ENCODE results near the gene SYCN. TPM values are rescaled to one million over a fixed set of nuclear protein-coding genes. Genes with fewer than 3 reads are reported as not detected.

SYCN gene
- total and polyA plus RNA-seq, 2 donors from 2014 or later, result not detected

DNA sequence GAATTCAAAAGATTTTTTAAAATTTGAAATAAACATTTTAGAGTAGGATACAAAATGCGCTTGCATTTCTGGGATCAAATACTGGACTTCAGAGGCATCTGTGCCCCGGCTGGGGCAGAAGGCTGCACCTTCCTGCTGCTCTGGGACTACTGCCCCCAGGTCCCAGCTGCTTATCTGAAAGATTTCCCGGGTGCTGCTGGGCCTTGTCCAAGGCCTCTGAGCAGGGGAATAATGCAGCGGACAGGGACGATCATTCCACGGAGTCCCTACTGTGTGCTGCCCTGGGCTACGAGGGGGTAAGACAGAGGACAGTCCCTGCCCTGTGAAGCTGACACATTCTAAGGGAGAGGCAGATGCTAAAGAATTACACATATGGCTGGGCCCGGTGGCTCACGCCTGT, 40.4 kb downstream of the SYCN start:
- Histone ChIP-seq H3K4me3 (ENCODE audit: low read length in 3 of 3) (no peak overlapping the region), H3K9ac (ENCODE audit: low read length in 3 of 3) (no peak overlapping the region), H3K27me3 (ENCODE audit: control insufficient read depth, insufficient read depth, low read length) (no peaks in the 10 kb centered on the region), H3K27ac (ENCODE audit: low read depth in 2 of 2, low read length in 2 of 2) (no peak overlapping the region), H3K36me3 (ENCODE audit: control insufficient read depth in 2 of 3, insufficient read depth in 3 of 3, low read length in 3 of 3) (no peaks in the 10 kb centered on the region), H3K4me1 (ENCODE audit: control insufficient read depth in 2 of 3, insufficient read depth in 2 of 3, low read depth in 1 of 3, low read length in 3 of 3) (peaks cover 0 to 44% (median 14%) of the 10 kb centered on the region in 3 donors), H3K9me3 (ENCODE audit: control insufficient read depth in 2 of 3, insufficient read depth in 1 of 3, low read length in 3 of 3) (no peaks in the 10 kb centered on the region)
- DNase-seq, result no peak
- TF ChIP-seq, protein P1, sequence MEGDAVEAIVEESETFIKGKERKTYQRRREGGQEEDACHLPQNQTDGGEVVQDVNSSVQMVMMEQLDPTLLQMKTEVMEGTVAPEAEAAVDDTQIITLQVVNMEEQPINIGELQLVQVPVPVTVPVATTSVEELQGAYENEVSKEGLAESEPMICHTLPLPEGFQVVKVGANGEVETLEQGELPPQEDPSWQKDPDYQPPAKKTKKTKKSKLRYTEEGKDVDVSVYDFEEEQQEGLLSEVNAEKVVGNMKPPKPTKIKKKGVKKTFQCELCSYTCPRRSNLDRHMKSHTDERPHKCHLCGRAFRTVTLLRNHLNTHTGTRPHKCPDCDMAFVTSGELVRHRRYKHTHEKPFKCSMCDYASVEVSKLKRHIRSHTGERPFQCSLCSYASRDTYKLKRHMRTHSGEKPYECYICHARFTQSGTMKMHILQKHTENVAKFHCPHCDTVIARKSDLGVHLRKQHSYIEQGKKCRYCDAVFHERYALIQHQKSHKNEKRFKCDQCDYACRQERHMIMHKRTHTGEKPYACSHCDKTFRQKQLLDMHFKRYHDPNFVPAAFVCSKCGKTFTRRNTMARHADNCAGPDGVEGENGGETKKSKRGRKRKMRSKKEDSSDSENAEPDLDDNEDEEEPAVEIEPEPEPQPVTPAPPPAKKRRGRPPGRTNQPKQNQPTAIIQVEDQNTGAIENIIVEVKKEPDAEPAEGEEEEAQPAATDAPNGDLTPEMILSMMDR (IDR thresholded peaks at IDR 0.05; ENCODE audit: borderline replicate concordance, extremely low read depth, insufficient read depth), result no peak
- intact Hi-C loops (cut with DNase I), result no loop called here
- no peak for FAIRE-seq

DNA sequence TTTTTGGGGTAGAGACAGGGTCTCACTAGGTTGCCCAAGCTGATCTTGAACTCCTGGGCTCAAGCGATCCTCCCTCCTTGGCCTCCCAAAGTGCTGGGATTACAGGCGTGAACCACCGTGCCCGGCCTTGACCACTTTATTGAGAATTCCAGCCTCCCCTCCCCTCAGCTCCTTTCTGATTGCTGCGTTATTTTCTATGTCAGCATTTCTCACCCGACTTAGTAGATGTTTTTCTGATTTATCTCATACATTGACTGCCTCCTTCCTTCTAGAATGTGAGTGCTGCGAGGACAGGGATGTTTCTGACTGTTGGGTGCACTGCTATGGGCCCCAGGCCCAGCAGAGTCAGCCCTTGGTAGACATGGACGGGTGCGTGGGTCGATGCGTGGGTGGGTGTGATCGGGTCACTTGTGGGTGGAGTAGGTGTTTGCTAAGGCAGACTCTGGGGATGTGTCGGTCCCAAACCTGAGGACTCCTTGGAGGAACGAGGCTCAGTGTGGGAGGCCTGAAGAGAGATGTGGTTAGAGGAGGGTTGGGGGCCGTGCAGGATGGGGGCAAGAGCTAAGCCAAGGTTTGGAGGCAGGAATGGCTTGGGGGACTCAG, 41.5 kb downstream of the SYCN start:
- intact Hi-C loops (cut with DNase I), result no loop called here
- Histone ChIP-seq H3K4me3 (ENCODE audit: low read length in 3 of 3) (no peak overlapping the region), H3K4me1 (ENCODE audit: control insufficient read depth in 2 of 3, insufficient read depth in 2 of 3, low read depth in 1 of 3, low read length in 3 of 3) (peaks cover 0 to 47% (median 20%) of the 10 kb centered on the region in 3 donors), H3K36me3 (ENCODE audit: control insufficient read depth in 2 of 3, insufficient read depth in 3 of 3, low read length in 3 of 3) (peaks cover 0 to 2% (median 0%) of the 10 kb centered on the region in 3 donors), H3K27me3 (ENCODE audit: control insufficient read depth, insufficient read depth, low read length) (no peaks in the 10 kb centered on the region), H3K9me3 (ENCODE audit: control insufficient read depth in 2 of 3, insufficient read depth in 1 of 3, low read length in 3 of 3) (no peaks in the 10 kb centered on the region), H3K27ac (ENCODE audit: low read depth in 2 of 2, low read length in 2 of 2) (no peak overlapping the region), H3K9ac (ENCODE audit: low read length in 3 of 3) (no peak overlapping the region)
- FAIRE-seq (no peak), DNase-seq (no peak)
- TF ChIP-seq, protein P1 (IDR thresholded peaks at IDR 0.05; ENCODE audit: borderline replicate concordance, extremely low read depth, insufficient read depth), result no peak

DNA sequence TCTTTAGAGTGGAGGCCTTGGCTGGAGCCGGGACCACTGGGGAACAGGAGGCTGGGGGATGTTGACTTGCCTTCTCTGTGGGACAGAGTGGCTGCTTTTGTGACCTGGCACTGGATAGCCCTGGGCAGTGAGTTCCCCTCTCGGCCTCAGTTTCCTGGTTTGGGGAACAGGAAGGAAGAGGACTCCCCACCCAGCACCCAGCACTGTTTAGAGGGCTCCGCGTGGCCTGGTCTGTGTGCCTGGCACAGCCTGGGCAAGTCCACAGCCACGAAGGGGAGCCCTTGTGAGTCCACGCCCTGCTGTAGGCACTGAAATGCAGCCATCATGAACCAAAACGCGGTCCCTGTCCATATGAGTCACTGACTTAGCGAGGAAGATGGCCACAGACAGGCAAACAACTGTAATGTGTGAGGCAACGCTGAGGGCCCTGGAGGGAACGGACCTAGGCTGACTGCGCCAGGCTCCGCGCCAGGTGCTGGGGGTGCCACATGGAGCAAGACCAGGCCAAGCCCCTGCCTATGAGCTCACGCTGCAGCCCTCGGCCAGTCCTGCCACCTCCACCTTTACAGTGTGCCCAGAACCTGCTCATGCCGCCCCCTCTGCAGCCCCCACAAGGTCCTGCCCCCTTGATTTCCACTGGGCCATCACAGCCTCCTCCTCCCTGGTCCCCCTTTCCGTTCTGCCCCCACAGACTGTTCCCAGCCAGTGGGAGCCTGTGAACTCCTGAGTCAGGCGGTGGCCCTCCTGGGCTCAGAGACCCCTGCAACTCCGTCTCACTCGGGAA, 43.0 kb downstream of the SYCN start:
- TF ChIP-seq, protein P1 (IDR thresholded peaks at IDR 0.05; ENCODE audit: borderline replicate concordance, extremely low read depth, insufficient read depth), result no peak
- Histone ChIP-seq H3K9me3 (ENCODE audit: control insufficient read depth in 2 of 3, insufficient read depth in 1 of 3, low read length in 3 of 3) (no peaks in the 10 kb centered on the region), H3K36me3 (ENCODE audit: control insufficient read depth in 2 of 3, insufficient read depth in 3 of 3, low read length in 3 of 3) (peaks cover 0 to 2% (median 0%) of the 10 kb centered on the region in 3 donors), H3K4me3 (ENCODE audit: low read length in 3 of 3) (no peak overlapping the region), H3K27me3 (ENCODE audit: control insufficient read depth, insufficient read depth, low read length) (no peaks in the 10 kb centered on the region), H3K27ac (ENCODE audit: low read depth in 2 of 2, low read length in 2 of 2) (no peak overlapping the region), H3K9ac (ENCODE audit: low read length in 3 of 3) (peak overlapping the region in 1 of 3 donors; percentile 4), H3K4me1 (ENCODE audit: control insufficient read depth in 2 of 3, insufficient read depth in 2 of 3, low read depth in 1 of 3, low read length in 3 of 3) (peaks cover 0 to 53% (median 24%) of the 10 kb centered on the region in 3 donors)
- no peak for FAIRE-seq
- intact Hi-C loops (cut with DNase I), result no loop called here
- DNase-seq, result no peak

Measured in kidney (tissue), 14 donors.